GM12874 (cell line): ENCODE data around the gene DSE.

Experiments used
- TF ChIP-seq, protein P1 (sequence below): IDR thresholded peaks from 2 replicates; pipeline ENCODE4 v1.5.1; 2011; ENCODE audit warnings: low read depth, mild to moderate bottlenecking, control low read depth, low read length, moderate library complexity; ENCODE audit not compliant: insufficient read depth

Gene DSE

GRCh38 chr6:116375262-116375661, 4.5 kb downstream of the DSE start:
- TF ChIP-seq, protein P1, sequence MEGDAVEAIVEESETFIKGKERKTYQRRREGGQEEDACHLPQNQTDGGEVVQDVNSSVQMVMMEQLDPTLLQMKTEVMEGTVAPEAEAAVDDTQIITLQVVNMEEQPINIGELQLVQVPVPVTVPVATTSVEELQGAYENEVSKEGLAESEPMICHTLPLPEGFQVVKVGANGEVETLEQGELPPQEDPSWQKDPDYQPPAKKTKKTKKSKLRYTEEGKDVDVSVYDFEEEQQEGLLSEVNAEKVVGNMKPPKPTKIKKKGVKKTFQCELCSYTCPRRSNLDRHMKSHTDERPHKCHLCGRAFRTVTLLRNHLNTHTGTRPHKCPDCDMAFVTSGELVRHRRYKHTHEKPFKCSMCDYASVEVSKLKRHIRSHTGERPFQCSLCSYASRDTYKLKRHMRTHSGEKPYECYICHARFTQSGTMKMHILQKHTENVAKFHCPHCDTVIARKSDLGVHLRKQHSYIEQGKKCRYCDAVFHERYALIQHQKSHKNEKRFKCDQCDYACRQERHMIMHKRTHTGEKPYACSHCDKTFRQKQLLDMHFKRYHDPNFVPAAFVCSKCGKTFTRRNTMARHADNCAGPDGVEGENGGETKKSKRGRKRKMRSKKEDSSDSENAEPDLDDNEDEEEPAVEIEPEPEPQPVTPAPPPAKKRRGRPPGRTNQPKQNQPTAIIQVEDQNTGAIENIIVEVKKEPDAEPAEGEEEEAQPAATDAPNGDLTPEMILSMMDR = no peak

- TF ChIP-seq, protein P1 = no peak
Measured at GRCh38 chr6:116376149-116376548, 5.4 kb downstream of the DSE start.

GRCh38 chr6:116379764-116380163, 9.0 kb downstream of the DSE start:
- TF ChIP-seq, protein P1 = no peak

GRCh38 chr6:116380346-116380745, 9.6 kb downstream of the DSE start:
- TF ChIP-seq, protein P1 = no peak

GRCh38 chr6:116381000-116381399, 10.3 kb downstream of the DSE start:
- TF ChIP-seq, protein P1 = no peak

- TF ChIP-seq, protein P1 = no peak
Measured at GRCh38 chr6:116382587-116382986, 11.8 kb downstream of the DSE start.

GRCh38 chr6:116384727-116385458, 14.1 kb downstream of the DSE start:
- TF ChIP-seq, protein P1 = no peak
